CD4-positive, alpha-beta T cell (primary cell): Measurements from ENCODE around the gene NOS1AP. TPM values are rescaled to one million over a fixed set of nuclear protein-coding genes. Genes with fewer than 3 reads are reported as not detected.

ENCODE experiments used
- ATAC-seq: fragments of 200-7000 bp; cut with Tn5 transposase; one replicate; pipeline ENCODE4 v1.10.0; 2022; ENCODE audit warnings: mild to moderate bottlenecking; ENCODE audit not compliant: poor library complexity
- CTCF ChIA-PET: fragments of 350-600 bp; sonication (Branson Sonifier 250); formaldehyde crosslinking; loops from one replicate; lab custom pipeline; 2021; ENCODE audit warnings: antibody characterized with exemption, inconsistent platforms; lab: Charles Lee
- POLR2A ChIA-PET: fragments of 350-600 bp; sonication (Branson Sonifier 250); formaldehyde crosslinking; loops from one replicate; lab custom pipeline; 2021; ENCODE audit warnings: antibody characterized with exemption, inconsistent platforms; lab: Charles Lee
- DNase-seq, 14 experiments: peaks; one replicate each; pipeline ENCODE4 v3.0.0-alpha.2; 2013 to 2020; ENCODE audit warnings: mixed read lengths in 2 of 14
- H3K27ac ChIP-seq, 2 donors: one replicate each; pipeline versions ENCODE4 v1.5.1 to v1.7.0; 2013; ENCODE audit warnings: low read length in 2 of 2, low read depth in 1 of 2, mild to moderate bottlenecking in 1 of 2
- H3K27me3 ChIP-seq, 2 experiments: 1 replicate in 1 of 2; 2 replicates in 1 of 2; pipeline versions ENCODE4 v1.6.1 to v1.7.0; 2013; ENCODE audit warnings: low read length in 2 of 2, control low read depth in 1 of 2, mild to moderate bottlenecking in 1 of 2, moderate library complexity in 1 of 2; ENCODE audit not compliant: insufficient read depth in 2 of 2, control insufficient read depth in 1 of 2
- H3K36me3 ChIP-seq: one replicate; pipeline ENCODE4 v1.6.1; 2013; ENCODE audit warnings: low read length, control low read depth; ENCODE audit not compliant: insufficient read depth
- H3K4me1 ChIP-seq: one replicate; pipeline ENCODE4 v1.6.1; 2013; ENCODE audit warnings: low read length, control low read depth; ENCODE audit not compliant: insufficient read depth
- H3K4me3 ChIP-seq: one replicate; pipeline ENCODE4 v1.5.1; 2013; ENCODE audit warnings: mild to moderate bottlenecking, low read length, moderate library complexity
- H3K9me3 ChIP-seq, 2 experiments: 1 replicate in 1 of 2; 2 replicates in 1 of 2; pipeline versions ENCODE4 v1.6.1 to v1.7.0; 2013; ENCODE audit warnings: low read length in 2 of 2, mild to moderate bottlenecking in 2 of 2, control low read depth in 1 of 2, moderate library complexity in 1 of 2; ENCODE audit not compliant: control insufficient read depth in 1 of 2, insufficient read depth in 1 of 2
- H3K27ac Mint-ChIP-seq: one replicate; pipeline ENCODE4 v1.8.0; 2020; ENCODE audit warnings: mixed read lengths
- H3K27me3 Mint-ChIP-seq: one replicate; pipeline ENCODE4 v1.8.0; 2021; ENCODE audit warnings: mixed read lengths
- H3K36me3 Mint-ChIP-seq: one replicate; pipeline ENCODE4 v1.8.0; 2021; ENCODE audit warnings: low read depth, mixed read lengths
- H3K4me1 Mint-ChIP-seq: one replicate; pipeline ENCODE4 v1.8.0; 2021; ENCODE audit warnings: low read depth, mixed read lengths
- H3K4me3 Mint-ChIP-seq: one replicate; pipeline ENCODE4 v1.8.0; 2020; ENCODE audit warnings: mild to moderate bottlenecking, mixed read lengths
- H3K9me3 Mint-ChIP-seq: one replicate; pipeline ENCODE4 v1.8.0; 2020; ENCODE audit warnings: mixed read lengths
- CTCF ChIP-seq: fragments of 200-600 bp; IDR thresholded peaks from one replicate; pipeline ENCODE4 v1.8.0; 2022; ENCODE audit warnings: antibody characterized with exemption, mild to moderate bottlenecking
- intact Hi-C, 2 experiments: fragments of 100-400 bp; cut with DNase I in 1 of 2; cut with micrococcal nuclease in 1 of 2; formaldehyde crosslinking; loops; one replicate each; pipeline versions ENCODE4 v1.15.1 to v1.9.0; 2023 to 2025; cut with DNase I, micrococcal nuclease
- total RNA-seq, 174 experiments: library from RNA in 2 of 174; stranded (reverse) in 2 of 174; gene quantifications; one replicate each; pipeline ENCODE4 v1.2.3 and lab custom pipeline; 2021 to 2026

Gene NOS1AP
- total RNA-seq, 2 experiments from 2014 or later, result not detected

- ATAC-seq (no peak), DNase-seq (no peak)
- intact Hi-C loops, result no loop called here
- Mint-ChIP-seq H3K4me3 (no peak overlapping the region), H3K36me3 (no peaks in the 10 kb centered on the region), H3K27me3 (peaks cover 43% of the 10 kb centered on the region), H3K27ac (no peak overlapping the region), H3K9me3 (no peaks in the 10 kb centered on the region), H3K4me1 (no peaks in the 10 kb centered on the region)
- ChIA-PET POLR2A (no interaction called here), CTCF (no interaction called here)
- no peaks in the 10 kb centered on the region for H3K36me3 ChIP-seq
- no peak for TF ChIP-seq CTCF
- H3K4me3 ChIP-seq, result no peak overlapping the region
- no peaks in the 10 kb centered on the region for H3K4me1 ChIP-seq
- H3K9me3 ChIP-seq, result no peaks in the 10 kb centered on the region
- no peak overlapping the region for H3K27ac ChIP-seq
- H3K27me3 ChIP-seq, result peaks cover 5 to 10% of the 10 kb centered on the region in 2 experiments
These were observed 97.6 kb downstream of the NOS1AP start for GRCh38 chr1:162166917-162167615.

- Mint-ChIP-seq H3K4me3 (no peak overlapping the region), H3K9me3 (no peaks in the 10 kb centered on the region), H3K36me3 (no peaks in the 10 kb centered on the region), H3K4me1 (no peaks in the 10 kb centered on the region), H3K27ac (no peak overlapping the region), H3K27me3 (peaks cover 35% of the 10 kb centered on the region)
- H3K4me1 ChIP-seq, result no peaks in the 10 kb centered on the region
- no peak overlapping the region for H3K4me3 ChIP-seq
- no peak overlapping the region for H3K27ac ChIP-seq
- H3K36me3 ChIP-seq, result no peaks in the 10 kb centered on the region
- no peak for DNase-seq
- POLR2A ChIA-PET, result no interaction called here
- peaks cover 5 to 9% of the 10 kb centered on the region in 2 experiments for H3K27me3 ChIP-seq
- intact Hi-C loops, result no loop called here
- no peak for ATAC-seq
- TF ChIP-seq CTCF, result no peak
- no peaks in the 10 kb centered on the region for H3K9me3 ChIP-seq
- CTCF ChIA-PET, result no interaction called here
These were observed 98.8 kb downstream of the NOS1AP start for GRCh38 chr1:162168261-162168660.

GRCh38 chr1:162169031-162169790 is 99.7 kb downstream of the NOS1AP start:
- CTCF ChIA-PET, result no interaction called here
- H3K9me3 Mint-ChIP-seq, result no peaks in the 10 kb centered on the region

More at GRCh38 chr1:162169031-162169790, 99.7 kb downstream of the NOS1AP start:
- no peaks in the 10 kb centered on the region for H3K4me1 Mint-ChIP-seq
- no peaks in the 10 kb centered on the region for H3K36me3 Mint-ChIP-seq
- H3K9me3 ChIP-seq, result no peaks in the 10 kb centered on the region
- H3K4me1 ChIP-seq, result no peaks in the 10 kb centered on the region
- peaks cover 3 to 5% of the 10 kb centered on the region in 2 experiments for H3K27me3 ChIP-seq
- POLR2A ChIA-PET, result no interaction called here
- H3K27me3 Mint-ChIP-seq, result peaks cover 29% of the 10 kb centered on the region
- no peak overlapping the region for H3K4me3 Mint-ChIP-seq
- intact Hi-C loops, result no loop called here
- no peak overlapping the region for H3K27ac Mint-ChIP-seq
- DNase-seq, result no peak
- H3K36me3 ChIP-seq, result no peaks in the 10 kb centered on the region
- no peak for TF ChIP-seq CTCF
- H3K4me3 ChIP-seq, result no peak overlapping the region
- no peak overlapping the region for H3K27ac ChIP-seq
- no peak for ATAC-seq
